CD4-positive, alpha-beta T cell treated with Interferon alpha-2 for 1 hour (primary cell): ENCODE data around the gene TENM3.
"Not testable (repeated sequence)": the region's sequence is repeated elsewhere in the genome, so short reads cannot be mapped to it uniquely, and the experiment has no call there.

Source experiments
- DNase-seq, 2 donors: peaks; one replicate each; pipeline ENCODE4 v3.0.0-alpha.2; 2020 to 2022

The TENM3 gene

DNA sequence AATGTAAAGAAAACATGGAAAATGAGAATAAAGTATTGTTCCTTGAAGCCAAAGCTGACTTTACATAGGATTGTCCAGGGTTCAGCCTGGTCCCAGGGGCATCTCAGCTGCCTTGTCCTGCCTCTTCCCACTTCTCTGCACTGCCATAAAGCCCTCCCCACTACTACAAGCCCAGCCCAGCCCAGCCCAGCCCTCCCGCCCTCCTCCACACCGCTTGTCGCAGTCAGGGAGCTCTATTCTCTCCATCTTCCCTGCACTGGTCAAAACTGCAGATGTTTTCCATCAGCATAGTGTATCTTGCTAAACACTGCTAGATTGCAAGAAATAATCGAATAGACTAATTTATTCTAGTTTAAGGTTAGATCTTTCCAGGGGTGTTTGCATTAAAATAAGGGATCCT, 100.3 kb downstream of the TENM3 start:
- no peak for DNase-seq

DNA sequence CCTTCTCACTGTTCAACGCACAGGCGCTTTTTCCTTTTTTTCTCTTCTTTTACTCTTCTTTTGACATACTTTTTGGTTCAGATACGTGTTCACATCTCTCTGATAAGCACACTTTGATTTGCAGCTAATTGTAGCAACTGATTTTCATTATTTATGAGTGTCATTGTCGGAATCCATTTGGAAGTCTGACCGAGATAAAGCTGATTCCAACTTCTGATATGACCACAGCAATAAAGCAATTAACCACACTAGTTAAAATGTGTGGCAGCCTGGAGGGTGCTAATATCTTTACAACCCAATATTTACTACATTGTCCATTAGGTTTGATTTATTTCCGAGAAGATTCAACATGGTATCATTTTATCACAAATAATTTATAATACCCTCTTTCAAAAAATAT, 101.8 kb downstream of the TENM3 start:
- DNase-seq: no peak

GRCh38 chr4:182346250-182346649, 103.0 kb downstream of the TENM3 start:
- DNase-seq: no peak

DNA sequence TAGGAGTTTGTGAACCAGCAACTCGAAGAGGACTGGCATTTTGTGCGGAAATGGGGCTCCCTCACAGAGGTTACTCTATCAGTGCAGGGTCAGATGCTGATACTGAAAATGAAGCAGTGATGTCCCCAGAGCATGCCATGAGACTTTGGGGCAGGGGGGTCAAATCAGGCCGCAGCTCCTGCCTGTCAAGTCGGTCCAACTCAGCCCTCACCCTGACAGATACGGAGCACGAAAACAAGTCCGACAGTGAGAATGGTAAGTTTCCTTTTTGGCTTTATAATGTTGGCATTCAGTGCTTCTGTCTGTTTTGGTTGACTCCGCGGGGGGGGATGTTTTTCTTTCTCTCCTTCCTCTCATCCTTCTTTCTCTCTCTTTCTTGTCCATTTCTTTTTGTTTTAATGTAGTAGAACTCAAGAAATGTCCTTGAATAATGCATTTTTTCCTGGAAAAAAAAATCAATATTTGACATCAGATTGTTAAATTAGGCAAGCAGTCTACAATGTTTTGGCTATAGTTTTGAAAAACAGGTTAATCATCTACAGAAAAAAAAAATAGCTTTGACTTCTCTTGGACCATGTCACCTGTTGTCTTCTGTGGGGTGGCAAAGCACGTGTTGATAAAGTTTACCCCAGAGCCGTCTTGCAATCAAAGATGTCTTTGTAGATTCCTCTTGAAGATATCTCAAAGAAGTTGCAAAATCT, 103.6 kb downstream of the TENM3 start:
- no peak for DNase-seq

- DNase-seq: no peak
These were observed 105.7 kb downstream of the TENM3 start for GRCh38 chr4:182348779-182349326.

DNA sequence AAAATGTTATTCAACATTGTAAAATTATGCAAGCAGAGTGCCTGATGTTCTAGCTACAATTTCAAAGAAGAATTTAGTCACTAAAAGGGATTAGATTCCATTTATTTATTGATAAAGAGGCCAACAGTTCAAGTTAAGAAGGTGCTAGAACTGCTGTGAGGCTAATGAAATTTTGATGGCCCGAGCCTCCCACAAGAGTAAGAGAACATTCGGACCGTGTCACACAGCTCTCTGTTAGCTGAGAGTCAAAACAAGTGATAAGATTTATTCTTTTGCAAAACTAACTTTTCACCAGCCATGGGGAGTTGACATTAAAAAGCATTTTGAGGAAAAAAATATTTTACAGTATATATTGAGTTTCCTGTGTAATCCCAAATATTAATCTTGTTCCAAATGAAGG, 106.8 kb downstream of the TENM3 start:
- DNase-seq: no peak

DNA sequence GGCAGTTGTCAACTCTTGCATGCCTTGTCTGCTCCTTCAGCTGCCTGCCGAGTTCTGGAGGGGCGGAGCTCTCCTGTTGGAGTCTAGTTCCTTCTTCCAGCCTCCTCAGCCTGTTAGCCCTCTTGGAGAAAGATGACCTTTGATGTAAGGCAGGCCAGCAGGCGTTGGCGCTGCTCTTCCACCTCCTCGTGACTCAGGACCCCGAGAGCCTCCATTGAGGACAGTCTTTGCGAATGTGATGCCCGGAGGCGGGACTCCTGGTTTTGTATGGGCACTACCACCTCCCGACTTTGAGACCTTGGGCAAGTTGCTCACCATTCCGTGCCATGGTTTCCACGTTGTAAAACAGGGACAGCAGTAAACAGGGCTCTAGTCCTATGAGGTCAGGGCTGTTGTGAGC, 108.3 kb downstream of the TENM3 start:
- DNase-seq: no peak

- DNase-seq: no peak
These were observed 110.9 kb downstream of the TENM3 start for GRCh38 chr4:182354106-182354505.

DNA sequence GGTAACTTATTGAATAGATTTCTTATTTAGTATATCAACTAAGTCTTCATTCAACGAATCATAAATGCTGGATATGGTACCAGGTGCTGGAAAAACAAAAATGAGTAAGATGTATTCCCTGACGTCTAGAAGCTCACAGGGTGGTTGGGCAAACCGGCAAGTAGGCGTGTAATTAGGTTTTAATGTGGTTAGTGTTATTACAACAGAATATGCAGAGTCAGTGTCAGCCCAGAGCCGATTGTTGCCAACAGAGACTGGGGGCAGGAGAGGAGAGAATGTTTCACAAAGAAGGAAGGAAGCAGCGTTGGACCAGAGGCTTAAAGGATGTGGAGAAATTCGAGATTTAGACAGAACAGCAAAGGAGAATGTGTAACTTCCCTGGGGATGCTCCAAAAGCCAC, 111.7 kb downstream of the TENM3 start:
- no peak for DNase-seq

GRCh38 chr4:182367153-182367552, 124.0 kb downstream of the TENM3 start:
- DNase-seq: no peak

DNA sequence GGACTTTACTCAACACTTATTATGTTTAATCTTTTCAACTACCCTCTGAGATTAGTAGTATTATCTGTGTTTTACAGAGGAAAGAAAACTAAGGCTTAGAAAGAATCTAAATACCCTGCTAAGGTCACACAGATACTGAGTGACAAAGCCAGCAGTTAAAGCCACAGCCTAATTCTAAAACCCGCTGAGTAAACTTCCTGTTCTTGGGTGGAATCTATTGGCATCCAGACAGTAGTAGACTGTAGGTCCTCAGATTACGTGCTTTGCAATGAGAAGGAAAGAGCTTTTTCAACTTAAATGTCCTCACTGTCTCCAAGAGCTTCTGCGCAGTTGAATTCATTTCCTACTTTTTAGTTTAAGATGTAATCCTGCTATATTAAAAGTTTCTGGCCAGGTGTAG, 126.0 kb downstream of the TENM3 start:
- no peak for DNase-seq

- DNase-seq: no peak
These were observed 127.3 kb downstream of the TENM3 start for GRCh38 chr4:182370491-182370890.

GRCh38 chr4:182380771-182381181, 137.6 kb downstream of the TENM3 start:
- DNase-seq: no peak

DNA sequence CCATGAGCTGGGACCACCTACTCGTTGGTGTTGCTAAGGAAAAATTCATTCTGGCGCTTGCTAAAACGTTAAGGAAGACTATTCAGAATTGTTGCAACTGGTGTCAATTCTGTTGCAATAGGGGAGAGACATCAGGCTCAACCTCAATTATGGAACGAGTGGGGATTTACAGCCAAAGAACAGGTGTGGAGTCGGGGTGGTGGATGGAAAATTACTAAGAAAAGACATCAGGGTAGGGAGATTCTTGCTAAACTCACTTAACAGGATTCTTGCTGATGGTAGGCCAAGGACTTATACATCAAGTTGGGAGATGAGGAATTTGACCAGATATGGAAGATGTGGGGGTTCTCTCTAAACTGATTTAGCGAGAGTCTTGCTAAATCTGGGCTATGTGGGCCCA, 139.7 kb downstream of the TENM3 start:
- DNase-seq: no peak

DNA sequence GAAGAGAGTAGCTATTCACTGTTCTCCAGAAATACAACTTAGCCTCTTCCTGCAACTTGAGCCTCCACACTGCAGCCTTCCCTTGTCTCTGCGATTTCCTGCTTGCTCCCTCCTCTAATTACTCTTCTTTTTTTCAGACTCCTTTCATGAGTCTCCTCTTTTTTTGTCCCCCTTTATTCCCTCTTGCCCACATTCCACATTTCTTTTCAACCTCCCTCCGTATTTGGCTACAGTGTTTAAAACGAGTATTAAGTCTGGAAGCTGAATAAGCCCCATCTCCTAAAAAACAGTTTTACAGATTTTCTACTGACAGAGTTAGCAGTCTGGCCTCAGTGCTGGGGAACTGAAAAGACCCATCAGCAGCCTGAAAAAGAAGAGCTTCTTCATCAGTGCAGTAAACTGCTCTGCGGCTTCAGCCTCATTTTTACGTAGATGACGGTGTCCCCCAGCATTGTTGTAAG, 141.5 kb downstream of the TENM3 start:
- DNase-seq: no peak

DNA sequence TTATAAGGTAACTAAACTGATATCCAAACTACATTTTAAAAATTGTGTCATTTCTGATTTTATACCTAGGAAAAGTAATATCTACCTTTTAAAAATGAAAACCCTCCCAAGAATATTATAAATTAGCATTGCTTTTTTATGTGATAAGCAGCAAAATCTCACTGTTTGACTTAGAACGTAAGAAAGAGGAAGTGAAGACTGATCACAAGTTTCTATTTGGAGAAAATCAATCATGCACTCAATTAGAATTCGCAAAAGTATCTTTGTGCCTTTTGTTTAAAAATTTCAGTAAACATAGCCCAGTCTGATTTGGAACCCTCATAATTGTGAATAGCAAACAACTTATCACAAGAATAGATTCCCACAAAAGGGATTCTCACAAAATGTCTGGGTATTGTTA, 142.7 kb downstream of the TENM3 start:
- no peak for DNase-seq

- not testable (repeated sequence) for DNase-seq
These were observed 143.4 kb downstream of the TENM3 start for GRCh38 chr4:182386576-182386975.

- no peak for DNase-seq
These were observed 148.0 kb downstream of the TENM3 start for GRCh38 chr4:182391111-182391684.

DNA sequence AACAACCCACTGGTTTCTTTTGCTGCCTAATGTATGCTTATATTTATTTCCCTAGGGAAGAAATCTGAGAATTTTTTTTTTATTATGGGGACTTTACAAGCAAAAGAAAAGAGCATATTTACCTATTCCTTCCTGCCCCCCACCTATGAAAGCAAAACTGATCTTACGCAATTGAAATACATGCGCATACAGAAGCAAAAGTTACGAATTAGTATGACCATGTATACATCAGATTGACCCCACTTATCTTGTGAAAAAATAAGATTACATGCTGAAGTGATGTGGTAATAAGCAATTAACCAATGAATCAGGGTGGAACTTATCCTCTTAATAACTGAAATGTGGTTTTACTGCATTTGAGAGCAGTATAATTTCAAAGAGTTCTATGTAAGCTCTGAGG, 151.0 kb downstream of the TENM3 start:
- no peak for DNase-seq

DNA sequence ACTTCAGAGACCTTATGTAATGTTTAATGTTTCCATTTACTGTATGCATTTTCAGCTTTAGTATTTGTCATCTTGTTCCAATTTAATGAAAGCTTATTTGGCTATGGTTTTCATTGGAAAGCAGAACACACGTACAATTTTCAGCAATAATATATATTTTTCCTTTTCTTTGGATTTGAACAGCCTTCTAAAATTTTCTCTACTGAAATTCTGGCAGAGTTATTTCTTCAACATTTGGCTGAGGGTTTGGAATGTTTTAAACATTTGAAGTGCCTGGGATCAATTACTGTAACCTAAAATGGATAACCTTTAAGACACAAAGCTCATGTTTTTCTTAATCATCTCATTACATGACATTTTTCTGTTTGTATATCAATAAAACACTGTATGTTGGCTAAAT, 156.9 kb downstream of the TENM3 start:
- DNase-seq: no peak

GRCh38 chr4:182400790-182401189, 157.6 kb downstream of the TENM3 start:
- no peak for DNase-seq

GRCh38 chr4:182404376-182404775, 161.2 kb downstream of the TENM3 start:
- DNase-seq: no peak

DNA sequence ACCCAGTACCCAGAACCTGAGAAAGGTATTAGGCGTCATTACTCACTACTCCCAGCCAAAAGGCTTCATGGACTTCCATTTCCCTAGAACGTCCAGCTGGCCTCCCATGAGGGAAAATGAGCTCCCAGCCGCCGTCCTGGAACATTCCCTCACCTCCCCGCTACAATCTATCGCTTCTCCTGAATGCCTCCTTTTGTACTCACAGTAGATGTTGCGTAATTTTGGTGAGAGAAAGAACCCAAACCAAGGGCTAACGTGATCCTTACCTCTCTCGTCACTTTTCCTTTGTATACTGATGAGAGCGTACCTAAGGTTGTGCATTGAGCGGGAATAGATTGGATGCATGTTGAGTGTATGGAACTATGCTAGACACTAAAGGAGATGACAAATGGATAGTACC, 161.9 kb downstream of the TENM3 start:
- DNase-seq: no peak

- no peak for DNase-seq
These were observed 166.1 kb downstream of the TENM3 start for GRCh38 chr4:182409271-182409670.

DNA sequence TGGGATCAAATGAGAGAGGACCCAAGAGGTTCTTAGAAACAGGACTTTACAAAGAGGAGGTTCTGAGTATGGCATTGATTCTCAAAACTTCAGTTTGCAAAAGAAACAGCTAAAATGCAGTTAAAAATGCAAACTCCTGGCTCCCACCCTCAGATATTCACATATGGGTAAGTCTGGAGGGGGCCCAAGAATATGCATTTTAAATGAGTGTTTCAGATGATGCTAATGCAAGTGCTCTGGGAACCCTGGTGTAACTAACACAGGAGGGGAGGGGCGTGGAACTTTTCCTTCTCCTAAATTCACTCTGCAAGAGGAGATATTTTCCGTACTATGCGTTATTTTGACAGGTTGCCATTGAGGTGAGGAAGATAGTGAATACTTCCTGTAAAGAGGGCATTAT, 168.2 kb downstream of the TENM3 start:
- DNase-seq: no peak
